Activated T-cell treated with anti-CD3 and anti-CD28 coated beads, Interleukin-2, amount 50 U/mL, for 24 hours (primary cell): ENCODE measurements around the gene GOLGA2.

ENCODE experiments used
- DNase-seq: peaks from one replicate; pipeline ENCODE4 v3.0.0-alpha.2; 2020
- H3K27ac Mint-ChIP-seq: 2 replicates; pipeline ENCODE4 v1.8.0; 2020; ENCODE audit warnings: mild to moderate bottlenecking, mixed read lengths
- H3K27me3 Mint-ChIP-seq: 2 replicates; pipeline ENCODE4 v1.8.0; 2020; ENCODE audit warnings: mixed read lengths
- H3K36me3 Mint-ChIP-seq: 2 replicates; pipeline ENCODE4 v1.8.0; 2020; ENCODE audit warnings: low read depth, mixed read lengths
- H3K4me1 Mint-ChIP-seq: 2 replicates; pipeline ENCODE4 v1.8.0; 2020; ENCODE audit warnings: low read depth, mixed read lengths
- H3K4me3 Mint-ChIP-seq: 2 replicates; pipeline ENCODE4 v1.8.0; 2020; ENCODE audit warnings: mild to moderate bottlenecking, moderate library complexity, mixed read lengths
- H3K9me3 Mint-ChIP-seq: 2 replicates; pipeline ENCODE4 v1.8.0; 2020; ENCODE audit warnings: mixed read lengths

GOLGA2 gene

DNA sequence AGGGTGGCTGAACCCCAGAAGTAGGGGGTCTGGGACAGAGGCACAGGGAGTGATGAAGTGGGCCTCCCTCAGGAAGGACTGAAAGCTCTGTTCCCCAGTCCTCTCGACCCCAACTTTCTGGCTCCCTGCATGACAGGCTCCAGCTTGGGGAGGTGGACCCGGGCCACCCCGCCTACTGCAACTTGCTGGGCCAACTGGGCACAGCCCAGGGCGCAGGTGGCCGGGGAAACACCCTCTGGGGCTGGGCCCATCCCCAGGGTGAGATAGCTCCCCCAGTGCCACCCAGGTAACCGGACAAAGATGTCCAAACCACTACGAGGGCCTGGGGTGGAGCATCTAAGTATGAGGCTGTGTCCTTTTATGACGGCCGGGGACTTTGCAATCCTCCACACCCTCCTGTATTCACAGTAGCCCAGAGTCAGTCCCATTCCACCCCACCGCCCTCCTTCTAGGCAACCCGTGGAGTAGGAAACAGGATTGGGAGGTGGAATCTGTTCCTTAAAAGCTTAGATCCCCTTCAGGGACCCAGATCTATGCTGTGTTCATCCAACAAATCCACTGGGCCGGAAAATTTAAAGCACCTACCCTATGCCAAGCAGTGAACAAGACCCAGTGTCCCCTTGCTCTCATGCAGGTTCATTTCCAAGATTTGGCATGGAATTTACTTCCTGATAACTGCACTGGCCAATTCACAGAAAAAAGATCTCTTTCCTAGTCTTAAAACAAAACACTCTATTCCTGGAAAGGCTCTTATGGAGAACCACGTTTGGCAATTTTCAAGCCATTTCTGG lies 52.7 kb downstream of the GOLGA2 start:
- H3K27me3 Mint-ChIP-seq: no peaks in the 10 kb centered on the region
- H3K36me3 Mint-ChIP-seq: no peaks in the 10 kb centered on the region
- DNase-seq: no peak
- peaks cover 10% of the 10 kb centered on the region for H3K4me1 Mint-ChIP-seq
- no peak overlapping the region for H3K4me3 Mint-ChIP-seq
- no peak overlapping the region for H3K27ac Mint-ChIP-seq
- no peaks in the 10 kb centered on the region for H3K9me3 Mint-ChIP-seq

DNA sequence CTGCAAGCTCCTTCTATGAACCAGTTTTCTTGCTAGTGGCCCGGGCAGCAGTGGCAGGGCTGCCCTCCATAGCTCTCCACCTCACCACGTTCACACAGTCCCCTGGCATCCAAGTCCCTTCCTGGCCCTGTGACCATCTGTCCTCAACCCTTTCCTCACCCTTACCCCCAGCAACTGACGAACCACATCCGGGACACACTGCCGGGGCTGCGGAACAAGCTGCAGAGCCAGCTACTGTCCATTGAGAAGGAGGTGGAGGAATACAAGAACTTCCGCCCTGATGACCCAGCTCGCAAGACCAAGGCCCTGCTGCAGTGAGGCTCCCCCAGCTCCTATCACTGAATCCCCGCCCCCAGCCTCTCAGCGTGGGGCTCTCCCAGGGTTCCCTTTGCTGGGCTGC lies 53.8 kb downstream of the GOLGA2 start:
- H3K27ac Mint-ChIP-seq: no peak overlapping the region
- H3K4me3 Mint-ChIP-seq: no peak overlapping the region
- H3K9me3 Mint-ChIP-seq: no peaks in the 10 kb centered on the region
- H3K4me1 Mint-ChIP-seq: peaks cover 15% of the 10 kb centered on the region
- H3K36me3 Mint-ChIP-seq: no peaks in the 10 kb centered on the region
- H3K27me3 Mint-ChIP-seq: no peaks in the 10 kb centered on the region
- DNase-seq: no peak

DNA sequence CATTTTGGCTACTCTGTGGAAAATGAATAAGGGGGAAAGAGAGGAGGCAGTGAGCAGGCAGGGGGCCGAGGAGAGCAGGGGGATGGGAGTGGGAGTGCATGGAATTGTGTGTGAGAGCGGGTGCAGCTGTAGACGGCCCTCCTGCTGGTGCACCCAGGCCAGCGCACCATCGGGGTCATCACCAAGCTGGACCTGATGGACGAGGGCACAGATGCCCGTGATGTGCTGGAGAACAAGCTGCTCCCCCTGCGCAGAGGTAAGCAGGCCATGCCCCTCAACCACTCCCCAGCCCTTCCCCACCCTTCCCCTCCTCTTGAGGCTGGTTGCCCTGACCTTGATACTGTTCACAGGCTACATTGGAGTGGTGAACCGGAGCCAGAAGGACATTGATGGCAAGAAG lies 56.0 kb downstream of the GOLGA2 start:
- no peaks in the 10 kb centered on the region for H3K27me3 Mint-ChIP-seq
- no peak overlapping the region for H3K27ac Mint-ChIP-seq
- H3K4me3 Mint-ChIP-seq: no peak overlapping the region
- no peaks in the 10 kb centered on the region for H3K36me3 Mint-ChIP-seq
- H3K9me3 Mint-ChIP-seq: no peaks in the 10 kb centered on the region
- peaks cover 15% of the 10 kb centered on the region for H3K4me1 Mint-ChIP-seq
- no peak for DNase-seq

DNA sequence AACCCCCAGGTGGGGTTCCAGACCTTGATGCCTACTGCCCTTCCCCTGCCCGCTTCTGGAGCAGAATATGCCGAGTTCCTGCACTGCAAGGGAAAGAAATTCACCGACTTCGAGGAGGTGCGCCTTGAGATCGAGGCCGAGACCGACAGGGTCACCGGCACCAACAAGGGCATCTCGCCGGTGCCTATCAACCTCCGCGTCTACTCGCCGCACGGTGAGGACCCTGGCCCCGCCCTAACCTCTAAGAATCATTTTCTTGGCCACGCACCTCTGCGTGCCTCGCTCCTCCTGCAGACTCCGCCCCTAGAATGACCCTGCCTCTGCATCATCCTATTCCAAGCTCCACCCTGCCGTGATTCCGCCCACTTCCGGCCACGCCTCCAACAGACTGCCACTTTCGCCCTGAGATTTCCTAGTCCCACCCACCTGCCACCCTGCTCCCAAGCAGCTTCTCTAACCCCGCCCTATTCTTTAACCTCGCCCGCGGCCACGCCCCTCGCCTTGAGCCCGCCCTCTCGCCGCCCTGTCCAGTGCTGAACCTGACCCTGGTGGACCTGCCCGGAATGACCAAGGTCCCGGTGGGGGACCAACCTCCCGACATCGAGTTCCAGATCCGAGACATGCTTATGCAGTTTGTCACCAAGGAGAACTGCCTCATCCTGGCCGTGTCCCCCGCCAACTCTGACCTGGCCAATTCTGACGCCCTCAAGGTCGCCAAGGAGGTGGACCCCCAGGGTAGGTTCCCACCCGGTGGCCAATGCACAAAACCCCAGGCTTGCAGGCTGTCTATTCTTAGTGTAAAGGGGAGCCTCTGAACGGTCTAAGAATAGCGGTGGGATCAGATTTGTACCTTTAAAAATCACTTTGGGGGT lies 57.1 kb downstream of the GOLGA2 start:
- peak overlapping the region; percentile 72 for H3K27ac Mint-ChIP-seq
- peaks cover 2% of the 10 kb centered on the region for H3K27me3 Mint-ChIP-seq
- H3K4me3 Mint-ChIP-seq: peak overlapping the region; percentile 75
- DNase-seq: peak; percentile 96
- no peaks in the 10 kb centered on the region for H3K36me3 Mint-ChIP-seq
- H3K9me3 Mint-ChIP-seq: no peaks in the 10 kb centered on the region
- H3K4me1 Mint-ChIP-seq: peaks cover 15% of the 10 kb centered on the region

DNA sequence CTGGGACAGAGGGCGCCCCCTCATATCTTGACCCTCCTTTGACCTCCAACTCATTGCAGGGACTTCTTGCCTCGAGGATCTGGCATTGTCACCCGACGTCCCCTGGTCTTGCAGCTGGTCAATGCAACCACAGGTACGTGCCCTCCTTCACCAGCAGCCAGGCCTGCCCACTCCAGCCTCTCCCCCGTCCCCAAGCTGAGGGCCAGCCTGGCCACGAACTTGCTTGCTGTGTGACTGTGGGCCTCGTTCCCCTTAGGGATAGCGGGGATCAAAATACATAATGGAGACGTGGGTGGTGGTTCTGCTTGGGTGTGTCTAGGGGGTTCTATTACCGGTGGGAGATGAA lies 57.7 kb downstream of the GOLGA2 start:
- H3K36me3 Mint-ChIP-seq: no peaks in the 10 kb centered on the region
- H3K4me1 Mint-ChIP-seq: peaks cover 15% of the 10 kb centered on the region
- peak overlapping the region; percentile 75 for H3K4me3 Mint-ChIP-seq
- peak overlapping the region; percentile 72 for H3K27ac Mint-ChIP-seq
- DNase-seq: no peak
- H3K9me3 Mint-ChIP-seq: no peaks in the 10 kb centered on the region
- H3K27me3 Mint-ChIP-seq: peaks cover 2% of the 10 kb centered on the region

DNA sequence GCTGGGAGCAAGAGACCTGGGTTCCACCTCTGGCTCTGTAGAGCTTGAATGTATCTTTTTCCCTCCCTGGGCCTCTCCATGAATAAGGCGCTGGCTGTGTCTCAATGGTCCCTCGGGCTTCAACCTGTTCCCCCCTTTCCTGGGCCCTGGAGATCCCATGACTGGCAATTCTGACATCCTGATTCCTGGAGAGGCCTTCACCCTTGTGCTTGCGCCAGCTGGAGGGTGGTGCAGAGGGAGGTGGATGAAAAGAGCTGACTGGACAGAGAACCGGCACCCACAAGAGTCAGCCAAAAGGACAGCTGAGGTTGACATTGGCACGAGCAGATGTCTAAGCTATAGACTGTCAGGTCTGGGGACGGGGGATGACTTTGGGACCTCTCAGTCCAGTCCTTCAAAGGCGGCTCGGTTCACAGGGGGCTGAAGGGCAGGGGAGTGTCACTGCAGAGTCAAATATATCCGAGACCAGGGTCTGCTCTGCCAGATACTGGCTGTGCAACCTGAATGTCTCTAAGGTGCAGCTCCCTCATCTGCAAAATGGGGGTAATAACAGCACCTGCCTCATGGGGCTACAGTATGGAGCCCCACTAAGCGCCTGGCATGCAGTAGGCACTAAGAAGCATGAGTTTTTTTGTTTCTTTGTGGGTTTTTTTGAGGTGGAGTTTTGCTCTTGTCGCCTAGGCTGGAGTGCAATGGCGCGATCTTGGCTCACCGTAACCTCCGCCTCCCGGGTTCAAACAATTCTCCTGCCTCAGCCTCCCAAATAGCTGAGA lies 58.8 kb downstream of the GOLGA2 start:
- Mint-ChIP-seq H3K27ac (no peak overlapping the region), H3K4me1 (peaks cover 15% of the 10 kb centered on the region), H3K4me3 (no peak overlapping the region), H3K36me3 (no peaks in the 10 kb centered on the region), H3K9me3 (no peaks in the 10 kb centered on the region), H3K27me3 (peaks cover 2% of the 10 kb centered on the region)
- DNase-seq: no peak

DNA sequence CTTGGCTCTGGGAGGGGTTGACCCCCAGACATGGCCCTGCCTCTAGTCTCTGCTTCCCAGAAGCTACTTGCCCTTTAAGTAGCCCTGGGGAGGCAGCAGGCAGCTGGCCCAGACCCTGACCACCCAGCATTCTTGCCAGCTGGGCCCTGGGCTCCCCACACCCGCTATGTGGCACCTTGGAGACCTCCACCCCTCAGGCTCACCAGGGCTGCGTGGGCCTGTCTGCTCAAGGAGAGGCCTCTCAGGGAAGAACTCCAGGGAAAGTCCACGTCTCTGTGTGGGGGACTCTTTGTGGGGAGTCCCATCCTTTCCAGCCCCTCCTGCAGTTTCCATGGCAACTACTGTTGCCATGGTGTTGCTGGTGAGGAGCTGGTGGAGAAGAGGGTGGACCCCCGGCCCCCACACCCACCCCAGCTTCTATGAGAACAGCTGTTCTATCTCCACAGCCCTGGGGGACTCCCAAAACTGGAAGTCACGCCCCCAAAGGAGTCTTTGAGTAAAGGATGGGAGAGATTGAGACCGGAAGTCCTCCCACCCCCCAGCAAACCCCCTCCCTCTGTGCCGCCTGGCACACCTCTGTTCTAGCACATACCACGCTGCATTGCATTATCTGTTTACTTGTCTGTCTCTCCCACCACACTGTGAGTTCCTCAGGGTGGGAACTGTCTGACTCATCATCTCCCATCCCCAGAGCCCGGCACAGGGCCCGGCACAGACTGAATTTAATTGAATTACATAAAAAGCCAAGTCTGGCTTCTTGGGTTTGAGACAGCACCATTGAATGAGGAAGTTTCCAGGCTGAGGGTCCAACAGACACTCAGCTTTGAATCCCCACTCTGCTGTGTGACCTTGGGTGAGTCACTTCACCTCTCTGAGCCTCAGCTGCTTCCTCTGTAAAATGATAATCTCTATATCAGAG lies 60.1 kb downstream of the GOLGA2 start:
- Mint-ChIP-seq H3K4me3 (no peak overlapping the region), H3K27ac (no peak overlapping the region), H3K27me3 (peaks cover 2% of the 10 kb centered on the region), H3K4me1 (peaks cover 15% of the 10 kb centered on the region), H3K9me3 (no peaks in the 10 kb centered on the region), H3K36me3 (no peaks in the 10 kb centered on the region)
- no peak for DNase-seq

DNA sequence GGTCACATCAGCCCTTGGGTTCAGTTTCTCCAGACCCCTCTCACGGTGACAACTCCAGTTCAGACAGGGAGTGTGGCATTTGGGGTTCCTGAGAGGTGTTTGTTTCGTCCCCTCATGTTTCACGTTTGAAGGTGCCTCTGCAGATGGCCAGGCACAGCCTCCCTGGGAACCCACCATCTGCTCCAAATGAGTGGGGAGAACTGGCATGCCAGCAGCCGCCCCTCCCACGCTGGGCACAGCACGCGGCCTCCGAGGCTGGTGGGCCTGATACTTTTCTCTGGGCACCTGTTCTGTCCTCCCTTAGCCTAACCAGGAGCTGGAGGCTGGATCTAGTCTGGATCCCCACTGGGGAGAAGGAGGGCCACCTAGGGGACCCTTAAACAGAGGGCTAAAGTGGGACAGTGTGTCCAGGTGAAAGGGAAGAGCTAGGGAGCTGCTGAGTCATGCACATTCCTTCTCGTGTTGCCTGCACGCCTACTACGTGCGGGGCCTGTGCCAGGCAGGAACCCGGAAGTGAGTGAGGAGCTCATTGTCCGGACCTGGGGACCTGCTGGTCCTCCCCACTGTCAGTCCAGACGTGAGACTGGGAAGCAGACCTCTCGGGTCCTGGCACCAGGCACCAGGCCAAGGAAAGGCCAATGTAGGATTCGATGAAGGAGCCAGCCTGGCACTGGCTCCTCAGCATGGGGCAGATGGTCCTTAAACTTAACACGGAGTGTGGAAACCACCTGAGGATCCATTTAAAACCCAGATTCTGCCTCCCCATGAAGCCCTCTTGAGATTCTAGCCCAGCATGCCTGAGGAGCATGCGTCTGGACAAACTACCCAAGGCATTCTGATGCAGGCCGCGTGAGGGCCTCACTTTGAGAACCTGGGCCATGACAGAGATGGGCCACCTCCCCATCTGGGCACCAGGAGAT lies 61.0 kb downstream of the GOLGA2 start:
- Mint-ChIP-seq H3K4me3 (no peak overlapping the region), H3K4me1 (peaks cover 15% of the 10 kb centered on the region), H3K27me3 (peaks cover 2% of the 10 kb centered on the region), H3K36me3 (no peaks in the 10 kb centered on the region), H3K27ac (no peak overlapping the region), H3K9me3 (no peaks in the 10 kb centered on the region)
- no peak for DNase-seq

DNA sequence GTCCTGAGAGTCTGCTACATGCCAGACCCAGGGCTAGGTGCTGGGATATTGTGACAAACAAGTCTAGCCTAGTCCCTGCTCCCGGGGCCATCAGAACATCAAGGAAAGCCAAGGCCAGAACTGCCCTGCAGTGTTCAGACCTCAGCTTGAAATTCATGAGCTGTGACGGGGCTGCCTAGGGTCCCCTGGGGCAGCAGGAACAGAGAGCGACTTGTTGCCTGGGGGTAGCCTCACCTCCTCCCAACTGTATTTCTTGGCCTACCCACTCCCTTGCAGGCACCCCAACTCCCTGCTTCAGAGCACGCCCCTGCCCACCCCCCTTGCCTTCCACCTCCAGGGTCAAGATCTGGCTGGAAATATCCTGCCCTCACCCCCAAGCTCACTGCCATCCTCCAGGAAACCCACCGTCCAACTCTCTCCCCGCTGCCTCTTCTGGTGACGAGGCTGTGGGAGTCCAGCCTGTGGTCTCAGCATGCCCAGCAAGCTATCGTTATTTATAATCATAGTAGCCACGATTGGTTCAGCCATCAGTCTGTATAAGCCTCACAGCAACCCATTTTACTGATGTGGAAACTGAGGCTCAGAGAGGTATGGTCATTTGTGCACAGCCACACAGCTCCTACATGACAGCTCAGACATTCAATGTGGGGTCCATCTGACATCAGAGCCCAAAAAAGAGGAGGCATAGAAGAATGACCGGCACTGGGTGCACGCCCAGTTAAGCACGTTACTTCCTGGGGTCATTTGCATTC lies 61.9 kb downstream of the GOLGA2 start:
- Mint-ChIP-seq H3K9me3 (no peaks in the 10 kb centered on the region), H3K4me1 (peaks cover 13% of the 10 kb centered on the region), H3K27me3 (peaks cover 2% of the 10 kb centered on the region), H3K27ac (no peak overlapping the region), H3K4me3 (no peak overlapping the region), H3K36me3 (no peaks in the 10 kb centered on the region)
- no peak for DNase-seq

DNA sequence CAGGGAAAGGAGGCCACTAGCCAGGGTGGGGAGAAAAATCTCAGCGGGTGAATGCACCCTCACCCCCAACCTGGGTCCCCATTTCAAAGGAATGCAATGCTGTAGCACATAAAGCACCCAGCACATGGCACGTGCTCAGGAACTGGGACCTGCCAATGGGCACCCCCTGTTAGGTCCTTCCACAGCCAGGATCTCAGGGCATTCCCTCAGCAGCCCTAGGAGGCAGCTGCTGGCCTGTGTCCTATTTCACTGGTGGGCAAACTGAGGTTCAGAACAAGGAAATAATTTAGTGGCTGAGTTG lies 63.9 kb downstream of the GOLGA2 start:
- Mint-ChIP-seq H3K4me3 (no peak overlapping the region), H3K4me1 (no peaks in the 10 kb centered on the region), H3K27me3 (peaks cover 2% of the 10 kb centered on the region), H3K9me3 (no peaks in the 10 kb centered on the region), H3K36me3 (no peaks in the 10 kb centered on the region), H3K27ac (no peak overlapping the region)
- no peak for DNase-seq

DNA sequence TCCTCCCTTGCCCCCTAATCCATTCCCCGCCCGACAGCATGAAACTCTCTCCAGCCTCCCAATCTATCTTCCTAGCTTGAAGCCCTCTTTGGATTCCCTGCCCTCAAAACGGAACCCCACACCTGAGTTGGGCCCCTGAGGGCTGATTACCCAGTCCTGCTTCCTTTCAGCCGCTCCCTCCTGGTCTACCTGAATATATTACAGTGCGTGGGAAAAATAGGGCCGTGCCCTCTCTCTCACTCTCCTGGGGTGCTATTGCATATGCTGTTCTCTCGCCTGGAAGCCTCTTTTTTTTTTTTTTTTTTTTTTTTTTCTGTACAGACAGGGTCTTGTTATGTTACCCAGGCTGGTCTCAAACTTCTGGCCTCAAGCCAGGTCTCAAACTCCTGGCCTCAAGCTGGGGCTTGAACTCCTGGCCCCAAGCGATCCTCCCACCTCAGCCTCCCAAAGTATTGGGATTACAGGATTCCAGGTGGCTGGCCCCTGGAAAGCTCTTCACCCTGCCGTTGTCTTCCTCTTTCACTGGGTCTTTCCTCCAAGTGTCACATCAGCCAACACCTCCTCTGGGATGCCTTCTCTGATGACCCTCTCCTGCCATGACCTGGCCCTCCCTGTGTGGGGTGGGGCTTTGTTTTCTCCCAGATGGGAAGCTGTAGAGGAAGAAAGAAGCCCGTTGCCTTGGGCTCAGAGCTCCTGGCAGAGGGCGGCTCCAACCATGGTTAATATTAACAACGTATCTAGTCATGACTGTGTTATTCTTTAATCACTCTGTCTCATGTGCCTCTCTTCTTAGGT lies 64.4 kb downstream of the GOLGA2 start:
- no peaks in the 10 kb centered on the region for H3K4me1 Mint-ChIP-seq
- H3K4me3 Mint-ChIP-seq: no peak overlapping the region
- H3K27ac Mint-ChIP-seq: no peak overlapping the region
- peaks cover 2% of the 10 kb centered on the region for H3K27me3 Mint-ChIP-seq
- no peaks in the 10 kb centered on the region for H3K36me3 Mint-ChIP-seq
- no peak for DNase-seq
- H3K9me3 Mint-ChIP-seq: no peaks in the 10 kb centered on the region

DNA sequence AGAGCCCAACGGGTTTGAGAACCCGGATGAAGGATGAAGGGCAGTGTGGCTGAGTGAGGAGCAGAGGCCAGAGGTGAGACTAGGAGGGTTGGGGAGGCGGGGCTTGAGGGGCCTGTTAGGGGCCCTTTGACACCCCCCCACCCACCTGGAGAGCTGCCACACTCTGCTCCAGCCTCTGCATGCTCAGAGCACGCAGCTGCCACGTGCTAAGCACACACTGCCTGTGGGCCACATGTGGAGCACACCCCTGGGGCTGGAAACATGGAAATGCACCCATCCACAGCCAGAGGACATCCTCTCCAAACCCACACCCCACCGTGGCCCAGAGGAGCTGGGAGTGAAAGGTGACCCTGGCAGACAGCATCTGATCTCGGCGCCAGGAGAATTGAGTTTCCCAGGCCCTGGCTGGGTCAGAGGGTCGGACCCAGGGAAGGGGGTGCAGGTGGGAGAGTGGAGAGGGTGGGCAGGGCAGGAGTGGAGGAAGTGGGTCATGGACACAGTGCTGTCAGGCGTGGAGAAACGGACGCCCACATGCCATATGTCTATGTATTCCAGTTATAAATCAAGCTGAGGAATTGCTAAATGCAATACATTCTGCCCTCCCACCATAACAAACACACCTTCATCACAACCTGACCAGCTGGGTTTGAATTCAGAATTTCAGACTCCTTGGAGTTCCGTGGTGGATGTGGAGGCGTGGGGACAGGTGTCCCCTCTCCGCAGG lies 66.7 kb downstream of the GOLGA2 start:
- H3K36me3 Mint-ChIP-seq: no peaks in the 10 kb centered on the region
- H3K27ac Mint-ChIP-seq: no peak overlapping the region
- H3K9me3 Mint-ChIP-seq: no peaks in the 10 kb centered on the region
- DNase-seq: no peak
- H3K27me3 Mint-ChIP-seq: peaks cover 15% of the 10 kb centered on the region
- H3K4me1 Mint-ChIP-seq: peaks cover 4% of the 10 kb centered on the region
- H3K4me3 Mint-ChIP-seq: no peak overlapping the region
